IMR-90 (cell line): ENCODE results near the gene IRF6. TPM values are rescaled to one million over a fixed set of nuclear protein-coding genes. Genes with fewer than 3 reads are reported as not detected.

Source experiments
- CTCF ChIP-seq: conservative IDR thresholded peaks from 2 replicates; pipeline ENCODE4 v1.5.1; 2012; ENCODE audit warnings: mild to moderate bottlenecking, low read depth, low read length, improper control_type of control experiment
- MXI1 ChIP-seq: IDR thresholded peaks from 2 replicates; pipeline ENCODE4 v1.6.1; 2012; ENCODE audit warnings: low read depth, mild to moderate bottlenecking, low read length, moderate library complexity, borderline replicate concordance
- POLR2A ChIP-seq: IDR thresholded peaks from 2 replicates; pipeline ENCODE4 v1.6.1; 2012; ENCODE audit warnings: mild to moderate bottlenecking, low read depth, low read length
- polyA plus RNA-seq, 3 experiments: library from polyadenylated mRNA; depleted of rRNA; stranded (reverse); fragments of >200 nt; gene quantifications; 2 replicates each; pipeline ENCODE4 v1.2.3, GENCODE V29; 2012; ENCODE audit warnings: low replicate concordance in 1 of 3
- total RNA-seq: library from RNA; depleted of rRNA; stranded (reverse); fragments of >200 nt; gene quantifications from 2 replicates; pipeline ENCODE4 v1.2.3, GENCODE V29; 2012

Gene IRF6
- total and polyA plus RNA-seq, 2 of the 4 experiments (the other 2 are of a cell fraction): 1.2 to 2.9 TPM

GRCh38 chr1:209784265-209785169, 21.4 kb downstream of the IRF6 start, which contains the start of gene C1orf74 (continued):
- no peak for TF ChIP-seq CTCF
- TF ChIP-seq POLR2A: peak; percentile 82
- TF ChIP-seq MXI1: 0 out of 2 replicates have a peak, but pooled peaks have one; percentile 48
